ENCODE measurements around the gene COX14.

- no peak for TF ChIP-seq REST (IDR thresholded peaks at IDR 0.05)
- TF ChIP-seq CTCF (IDR thresholded peaks at IDR 0.05; ENCODE audit: low read depth, low read length, missing input control): no peak
- TF ChIP-seq ZBTB33 (IDR thresholded peaks at IDR 0.05): no peak
- TF ChIP-seq SP1 (IDR thresholded peaks at IDR 0.05): no peak
Observed at GRCh38 chr12:50099302-50100008, 12.6 kb upstream of the COX14 start.

All from liver (tissue), 3 donors.